SK-N-SH (cell line): Measurements from ENCODE around the gene GGPS1.

ENCODE experiments used
- CTCF ChIP-seq: fragments of 200-600 bp; sonication (generic); IDR thresholded peaks from 2 replicates; pipeline ENCODE4 v1.6.1; 2017; ENCODE audit warnings: antibody characterized with exemption, mild to moderate bottlenecking, moderate library complexity
- GABPA ChIP-seq: IDR thresholded peaks from 2 replicates; pipeline ENCODE4 v1.4.0; 2012; ENCODE audit warnings: low read depth, mild to moderate bottlenecking
- MAX ChIP-seq: IDR thresholded peaks from 2 replicates; pipeline ENCODE4 v1.4.0; 2012; ENCODE audit warnings: low read depth
- MXI1 ChIP-seq: IDR thresholded peaks from 2 replicates; pipeline ENCODE4 v1.6.1; 2012; ENCODE audit warnings: mild to moderate bottlenecking, low read depth, low read length, improper control_type of control experiment
- NRF1 ChIP-seq: IDR thresholded peaks from 2 replicates; pipeline ENCODE4 v1.6.1; 2012; ENCODE audit warnings: low read depth, mild to moderate bottlenecking, low read length
- POLR2AphosphoS5 ChIP-seq: IDR thresholded peaks from 2 replicates; pipeline ENCODE4 v1.6.1; 2012; ENCODE audit warnings: low read depth, low read length
- SIN3A ChIP-seq: IDR thresholded peaks from 2 replicates; pipeline ENCODE4 v1.6.1; 2012; ENCODE audit warnings: low read depth, mild to moderate bottlenecking, low read length, moderate library complexity, borderline replicate concordance
- TAF1 ChIP-seq: IDR thresholded peaks from 2 replicates; pipeline ENCODE4 v1.6.1; 2012; ENCODE audit warnings: low read depth, mild to moderate bottlenecking, low read length, moderate library complexity, borderline replicate concordance
- TCF12 ChIP-seq: IDR thresholded peaks from 2 replicates; pipeline ENCODE4 v1.4.0; 2012
- TEAD4 ChIP-seq: IDR thresholded peaks from 2 replicates; pipeline ENCODE4 v1.4.0; 2012; ENCODE audit warnings: mild to moderate bottlenecking, borderline replicate concordance; ENCODE audit not compliant: insufficient read depth
- ZBTB33 ChIP-seq: IDR thresholded peaks from 2 replicates; pipeline ENCODE4 v1.4.0; 2012; ENCODE audit warnings: low read depth, borderline replicate concordance

- TF ChIP-seq TCF12 = no peak
- no peak for TF ChIP-seq CTCF
- no peak for TF ChIP-seq TAF1
- TF ChIP-seq NRF1 = no peak
- TF ChIP-seq SIN3A = no peak
- TF ChIP-seq MAX = no peak
- TF ChIP-seq MXI1 = no peak
- TF ChIP-seq POLR2AphosphoS5 = no peak
- TF ChIP-seq TEAD4 = no peak
- no peak for TF ChIP-seq GABPA
- TF ChIP-seq ZBTB33 = no peak
Observed at GRCh38 chr1:235298758-235299157, 29.6 kb upstream of the GGPS1 start.
